ENCODE results near the gene WASF3. TPM values are rescaled to one million over a fixed set of nuclear protein-coding genes. Genes with fewer than 3 reads are reported as not detected.

The WASF3 gene
- total RNA-seq, 1 donor from 2014 or later, result 106 TPM

- no peak overlapping the region for H3K4me3 ChIP-seq
- no peak overlapping the region for H3K4me3 Mint-ChIP-seq
- H3K36me3 Mint-ChIP-seq, result peaks cover 35% of the 10 kb centered on the region
- H3K36me3 ChIP-seq, result no peaks in the 10 kb centered on the region
- peaks cover 40% of the 10 kb centered on the region for H3K9me3 Mint-ChIP-seq
- H3K4me2 ChIP-seq, result no peak overlapping the region
- peaks cover 43% of the 10 kb centered on the region for H3K4me1 ChIP-seq
- H4K20me1 ChIP-seq (ENCODE audit: low read depth), result peaks cover 95% of the 10 kb centered on the region
- peaks cover 26% of the 10 kb centered on the region for H3F3A ChIP-seq (ENCODE audit: low read depth)
- no peak for DNase-seq (ENCODE audit: low spot score)
- H2AFZ ChIP-seq (replicated peaks), result no peak overlapping the region
- TF ChIP-seq, protein P1, sequence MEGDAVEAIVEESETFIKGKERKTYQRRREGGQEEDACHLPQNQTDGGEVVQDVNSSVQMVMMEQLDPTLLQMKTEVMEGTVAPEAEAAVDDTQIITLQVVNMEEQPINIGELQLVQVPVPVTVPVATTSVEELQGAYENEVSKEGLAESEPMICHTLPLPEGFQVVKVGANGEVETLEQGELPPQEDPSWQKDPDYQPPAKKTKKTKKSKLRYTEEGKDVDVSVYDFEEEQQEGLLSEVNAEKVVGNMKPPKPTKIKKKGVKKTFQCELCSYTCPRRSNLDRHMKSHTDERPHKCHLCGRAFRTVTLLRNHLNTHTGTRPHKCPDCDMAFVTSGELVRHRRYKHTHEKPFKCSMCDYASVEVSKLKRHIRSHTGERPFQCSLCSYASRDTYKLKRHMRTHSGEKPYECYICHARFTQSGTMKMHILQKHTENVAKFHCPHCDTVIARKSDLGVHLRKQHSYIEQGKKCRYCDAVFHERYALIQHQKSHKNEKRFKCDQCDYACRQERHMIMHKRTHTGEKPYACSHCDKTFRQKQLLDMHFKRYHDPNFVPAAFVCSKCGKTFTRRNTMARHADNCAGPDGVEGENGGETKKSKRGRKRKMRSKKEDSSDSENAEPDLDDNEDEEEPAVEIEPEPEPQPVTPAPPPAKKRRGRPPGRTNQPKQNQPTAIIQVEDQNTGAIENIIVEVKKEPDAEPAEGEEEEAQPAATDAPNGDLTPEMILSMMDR (IDR thresholded peaks at IDR 0.05), result no peak
- TF ChIP-seq EZH2phosphoT487 (IDR thresholded peaks at IDR 0.05), result no peak
- TF ChIP-seq EZH2 (IDR thresholded peaks at IDR 0.05), result no peak
- H3K79me2 ChIP-seq (ENCODE audit: low read depth), result peaks cover 100% of the 10 kb centered on the region
- no peaks in the 10 kb centered on the region for H3K27me3 ChIP-seq
- H3K9ac ChIP-seq, result no peak overlapping the region
- H3K4me1 Mint-ChIP-seq, result peaks cover 12% of the 10 kb centered on the region
- peaks cover 4% of the 10 kb centered on the region for H3K27me3 Mint-ChIP-seq (ENCODE audit: insufficient read depth, low read depth)
- no peaks in the 10 kb centered on the region for H3K9me3 ChIP-seq (ENCODE audit: low read depth)
- no peak overlapping the region for H3K27ac Mint-ChIP-seq
- no peak overlapping the region for H3K27ac ChIP-seq
Measured at GRCh38 chr13:26563713-26564112, 6.2 kb downstream of the WASF3 start.

DNA sequence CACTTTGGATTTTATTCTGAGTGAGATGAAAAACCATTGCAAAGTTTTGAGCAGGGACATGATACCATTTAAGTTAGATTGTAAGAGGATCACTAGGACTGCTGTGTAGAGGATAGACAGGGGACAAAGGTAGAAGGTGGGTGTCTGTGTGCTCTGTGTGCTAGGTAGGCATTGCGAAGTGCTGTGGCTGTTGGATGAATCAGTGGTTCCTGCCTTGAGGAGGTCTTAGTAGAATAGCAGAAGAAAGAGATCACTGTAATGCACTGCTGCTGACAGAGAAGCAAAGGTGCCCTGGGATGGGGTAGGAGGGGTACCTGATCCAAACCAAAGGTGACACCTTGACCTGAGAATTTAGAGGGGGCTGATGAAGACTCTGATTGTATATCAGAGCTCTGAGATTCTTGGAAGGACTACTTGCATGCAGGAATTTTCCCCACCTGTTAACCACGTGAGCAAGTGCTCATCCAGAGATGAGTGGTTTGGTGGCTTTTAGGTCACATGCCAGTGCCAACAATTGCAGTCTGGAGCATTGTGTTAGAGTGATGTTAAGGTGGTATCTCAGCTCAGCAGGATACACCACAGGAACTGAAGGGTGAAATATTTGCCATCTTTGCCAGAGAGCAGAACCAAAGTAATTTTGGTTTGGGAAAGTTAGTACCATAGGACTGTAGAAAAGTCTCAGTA, 10.8 kb downstream of the WASF3 start:
- Mint-ChIP-seq H3K27me3 (ENCODE audit: insufficient read depth, low read depth) (peaks cover 4% of the 10 kb centered on the region), H3K4me1 (no peaks in the 10 kb centered on the region), H3K4me3 (no peak overlapping the region), H3K27ac (no peak overlapping the region), H3K36me3 (peaks cover 44% of the 10 kb centered on the region), H3K9me3 (peaks cover 61% of the 10 kb centered on the region)
- H3K4me1 ChIP-seq, result peaks cover 3% of the 10 kb centered on the region
- no peak for DNase-seq (ENCODE audit: low spot score)
- no peak overlapping the region for H3K9ac ChIP-seq
- H2AFZ ChIP-seq (replicated peaks), result no peak overlapping the region
- TF ChIP-seq EZH2phosphoT487 (IDR thresholded peaks at IDR 0.05), result no peak
- no peak for TF ChIP-seq EZH2 (IDR thresholded peaks at IDR 0.05)
- TF ChIP-seq, protein P1 (IDR thresholded peaks at IDR 0.05), result no peak
- H3K4me3 ChIP-seq, result no peak overlapping the region
- H3K27me3 ChIP-seq, result no peaks in the 10 kb centered on the region
- H3K36me3 ChIP-seq, result peaks cover 18% of the 10 kb centered on the region
- H3K4me2 ChIP-seq, result no peak overlapping the region
- H4K20me1 ChIP-seq (ENCODE audit: low read depth), result peaks cover 61% of the 10 kb centered on the region
- no peak overlapping the region for H3K27ac ChIP-seq
- H3K79me2 ChIP-seq (ENCODE audit: low read depth), result peaks cover 100% of the 10 kb centered on the region
- no peaks in the 10 kb centered on the region for H3F3A ChIP-seq (ENCODE audit: low read depth)
- peaks cover 9% of the 10 kb centered on the region for H3K9me3 ChIP-seq (ENCODE audit: low read depth)

DNA sequence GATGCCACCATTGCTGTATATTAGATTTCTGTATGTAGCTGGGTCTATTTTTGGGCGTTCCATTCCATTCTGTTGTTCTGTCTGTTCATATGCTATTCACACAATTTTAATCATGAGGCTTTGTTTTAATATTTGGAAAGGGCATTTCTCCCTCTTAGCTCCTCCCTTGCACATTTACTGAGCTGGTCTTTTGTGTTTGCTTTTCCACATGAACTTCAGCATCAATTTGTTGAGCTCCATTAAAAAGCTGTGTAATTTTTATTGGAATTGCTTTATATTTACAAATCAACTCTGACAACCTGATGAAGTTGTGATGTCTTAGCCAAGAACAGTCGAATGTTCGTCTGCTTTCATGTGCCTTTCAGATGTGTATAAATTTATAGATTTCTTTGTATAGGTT, 14.0 kb downstream of the WASF3 start:
- peaks cover 2% of the 10 kb centered on the region for H3K27me3 Mint-ChIP-seq (ENCODE audit: insufficient read depth, low read depth)
- H3K4me1 Mint-ChIP-seq, result no peaks in the 10 kb centered on the region
- H3K4me2 ChIP-seq, result no peak overlapping the region
- no peak overlapping the region for H3K4me3 ChIP-seq
- H3K9ac ChIP-seq, result no peak overlapping the region
- peaks cover 100% of the 10 kb centered on the region for H3K79me2 ChIP-seq (ENCODE audit: low read depth)
- peaks cover 68% of the 10 kb centered on the region for H3K9me3 Mint-ChIP-seq
- no peaks in the 10 kb centered on the region for H3F3A ChIP-seq (ENCODE audit: low read depth)
- H3K27ac Mint-ChIP-seq, result no peak overlapping the region
- no peaks in the 10 kb centered on the region for H3K27me3 ChIP-seq
- no peak overlapping the region for H2AFZ ChIP-seq (replicated peaks)
- no peak for DNase-seq (ENCODE audit: low spot score)
- H3K27ac ChIP-seq, result no peak overlapping the region
- H3K4me3 Mint-ChIP-seq, result no peak overlapping the region
- TF ChIP-seq EZH2 (IDR thresholded peaks at IDR 0.05) (no peak), EZH2phosphoT487 (IDR thresholded peaks at IDR 0.05) (no peak)
- TF ChIP-seq, protein P1 (IDR thresholded peaks at IDR 0.05), result no peak
- H3K4me1 ChIP-seq, result no peaks in the 10 kb centered on the region
- peaks cover 16% of the 10 kb centered on the region for H3K9me3 ChIP-seq (ENCODE audit: low read depth)
- H4K20me1 ChIP-seq (ENCODE audit: low read depth), result peaks cover 30% of the 10 kb centered on the region
- H3K36me3 Mint-ChIP-seq, result peaks cover 44% of the 10 kb centered on the region
- H3K36me3 ChIP-seq, result peaks cover 29% of the 10 kb centered on the region
